IPS DF 6.9 (cell line): ENCODE data around the gene RFX5.
A peak's percentile ranks its signal among the peaks of the same experiment; 100 is the strongest.
"Not testable (repeated sequence)": the region's sequence is repeated elsewhere in the genome, so short reads cannot be mapped to it uniquely, and the experiment has no call there.

ENCODE experiments used
- DNase-seq: peaks from one replicate; pipeline ENCODE4 v3.0.0-alpha.2; 2013; ENCODE audit warnings: low read depth, low spot score
- H3K27ac ChIP-seq: one replicate; pipeline ENCODE4 v1.5.1; 2013; ENCODE audit warnings: low read length, control low read depth
- H3K27me3 ChIP-seq: 2 replicates; pipeline ENCODE4 v1.6.1; 2013; ENCODE audit warnings: mild to moderate bottlenecking, low read length; ENCODE audit not compliant: control insufficient read depth, insufficient read depth
- H3K36me3 ChIP-seq: 2 replicates; pipeline ENCODE4 v1.6.1; 2013; ENCODE audit warnings: low read length; ENCODE audit not compliant: control insufficient read depth, insufficient read depth
- H3K4me1 ChIP-seq: 2 replicates; pipeline ENCODE4 v1.6.1; 2013; ENCODE audit warnings: low read length; ENCODE audit not compliant: control insufficient read depth, insufficient read depth
- H3K4me3 ChIP-seq: 2 replicates; pipeline ENCODE4 v1.5.1; 2013; ENCODE audit warnings: mild to moderate bottlenecking, low read length
- H3K9me3 ChIP-seq: 2 replicates; pipeline ENCODE4 v1.6.1; 2013; ENCODE audit warnings: low read length, inconsistent platforms; ENCODE audit not compliant: control insufficient read depth, insufficient read depth
- WGBS: extraction: QIAGEN DNeasy Blood & Tissue Kit; methylation state at CpG from one replicate; pipeline ENCODE4 v1.1.7; 2013; ENCODE audit warnings: mixed read lengths, missing lambda C conversion rate; ENCODE audit not compliant: insufficient read length, insufficient coverage; 5-methylcytosine and 5-hydroxymethylcytosine counted together

Gene RFX5

GRCh38 chr1:151362308-151363155 lies 15.5 kb upstream of the RFX5 start:
- no peak overlapping the region for H3K27ac ChIP-seq
- H3K4me1 ChIP-seq: no peaks in the 10 kb centered on the region
- H3K36me3 ChIP-seq: peaks cover 2% of the 10 kb centered on the region; the same call in 1 of the 2 replicates
- H3K27me3 ChIP-seq: no peaks in the 10 kb centered on the region
- no peak overlapping the region for H3K4me3 ChIP-seq
- WGBS: no CpG with 5 or more reads among the region's 3 CpGs
- H3K9me3 ChIP-seq: no peaks in the 10 kb centered on the region; the same call in 1 of the 2 replicates
- DNase-seq: no peak

GRCh38 chr1:151361883-151362282 lies 14.8 kb upstream of the RFX5 start:
- Histone ChIP-seq H3K4me3 (no peak overlapping the region), H3K27me3 (no peaks in the 10 kb centered on the region), H3K27ac (no peak overlapping the region), H3K9me3 (no peaks in the 10 kb centered on the region; the same call in 1 of the 2 replicates), H3K36me3 (peaks cover 2% of the 10 kb centered on the region; the same call in 1 of the 2 replicates), H3K4me1 (no peaks in the 10 kb centered on the region)
- DNase-seq: no peak

GRCh38 chr1:151356696-151357095 lies 9.6 kb upstream of the RFX5 start:
- WGBS: no CpG with 5 or more reads among the region's 2 CpGs
- no peaks in the 10 kb centered on the region for H3K36me3 ChIP-seq
- no peak for DNase-seq
- H3K27me3 ChIP-seq: no peaks in the 10 kb centered on the region
- H3K9me3 ChIP-seq: peaks cover 1% of the 10 kb centered on the region
- H3K27ac ChIP-seq: no peak overlapping the region
- H3K4me3 ChIP-seq: no peak overlapping the region
- no peaks in the 10 kb centered on the region for H3K4me1 ChIP-seq

GRCh38 chr1:151352021-151352718 lies 5.1 kb upstream of the RFX5 start:
- no peak for DNase-seq
- no peaks in the 10 kb centered on the region; the same call in 1 of the 2 replicates for H3K4me1 ChIP-seq
- H3K27me3 ChIP-seq: no peaks in the 10 kb centered on the region
- H3K9me3 ChIP-seq: peaks cover 1% of the 10 kb centered on the region
- WGBS: no CpG with 5 or more reads among the region's 6 CpGs
- H3K27ac ChIP-seq: no peak overlapping the region
- H3K4me3 ChIP-seq: no peak overlapping the region
- no peaks in the 10 kb centered on the region for H3K36me3 ChIP-seq

GRCh38 chr1:151350323-151350722 lies 3.3 kb upstream of the RFX5 start:
- WGBS: no CpG with 5 or more reads among the region's 9 CpGs

GRCh38 chr1:151347523-151348246 lies 633 bp upstream of the RFX5 start:
- Histone ChIP-seq H3K27ac (no peak overlapping the region), H3K36me3 (peaks cover 21% of the 10 kb centered on the region), H3K9me3 (peaks cover 1% of the 10 kb centered on the region), H3K4me1 (peaks cover 1% of the 10 kb centered on the region; the same call in 1 of the 2 replicates), H3K27me3 (no peaks in the 10 kb centered on the region), H3K4me3 (peak overlapping the region; percentile 1; the same call in 1 of the 2 replicates)
- WGBS: no CpG with 5 or more reads among the region's 12 CpGs
- DNase-seq: no peak

More at GRCh38 chr1:151350323-151350722, 3.3 kb upstream of the RFX5 start:
- H3K27me3 ChIP-seq, H3K27ac ChIP-seq, DNase-seq, H3K9me3 ChIP-seq, H3K4me1 ChIP-seq, H3K4me3 ChIP-seq, H3K36me3 ChIP-seq: not testable (repeated sequence)

- Histone ChIP-seq H3K4me1 (peaks cover 1% of the 10 kb centered on the region; the same call in 1 of the 2 replicates), H3K9me3 (no peaks in the 10 kb centered on the region), H3K27ac (no peak overlapping the region), H3K36me3 (peaks cover 25% of the 10 kb centered on the region), H3K27me3 (no peaks in the 10 kb centered on the region), H3K4me3 (peak overlapping the region; percentile 48; the same call in 1 of the 2 replicates)
- no CpG with 5 or more reads among the region's 7 CpGs for WGBS
- DNase-seq: no peak
Observed at GRCh38 chr1:151346082-151346768, 827 bp downstream of the RFX5 start.

GRCh38 chr1:151344291-151344690 lies 2.8 kb downstream of the RFX5 start:
- H3K27ac ChIP-seq: no peak overlapping the region
- H3K4me3 ChIP-seq: no peak overlapping the region

GRCh38 chr1:151343587-151343986 lies 3.5 kb downstream of the RFX5 start:
- no peak for DNase-seq
- H3K4me3 ChIP-seq: no peak overlapping the region
- H3K36me3 ChIP-seq: peaks cover 25% of the 10 kb centered on the region
- no peaks in the 10 kb centered on the region for H3K9me3 ChIP-seq
- no peaks in the 10 kb centered on the region for H3K27me3 ChIP-seq
- H3K4me1 ChIP-seq: peaks cover 1% of the 10 kb centered on the region; the same call in 1 of the 2 replicates
- WGBS: no CpG with 5 or more reads among the region's 9 CpGs
- H3K27ac ChIP-seq: no peak overlapping the region

More at GRCh38 chr1:151344291-151344690, 2.8 kb downstream of the RFX5 start:
- H3K36me3 ChIP-seq: peaks cover 25% of the 10 kb centered on the region
- no peaks in the 10 kb centered on the region for H3K27me3 ChIP-seq
- peaks cover 1% of the 10 kb centered on the region; the same call in 1 of the 2 replicates for H3K4me1 ChIP-seq
- WGBS: no CpG with 5 or more reads among the region's 6 CpGs
- H3K9me3 ChIP-seq: no peaks in the 10 kb centered on the region
- DNase-seq: no peak
